Stimulated activated memory B cell treated with anti-CD40 and anti-IgM and Interleukin-4, amounts not matched to agents 10 μg/mL and 1 μg/mL and 100 μg/mL, for 72 hours (primary cell): ENCODE measurements around the gene LMTK2.

Source experiments
- ATAC-seq: fragments of 150-1000 bp; cut with Tn5 transposase; 2 replicates; pipeline ENCODE4 v1.10.0; 2021
- H3K27ac Mint-ChIP-seq: one replicate; pipeline ENCODE4 v1.8.0; 2022; ENCODE audit warnings: mild to moderate bottlenecking, mixed read lengths
- H3K27me3 Mint-ChIP-seq: one replicate; pipeline ENCODE4 v1.8.0; 2022; ENCODE audit warnings: mixed read lengths
- H3K36me3 Mint-ChIP-seq: one replicate; pipeline ENCODE4 v1.8.0; 2022; ENCODE audit warnings: mixed read lengths
- H3K4me1 Mint-ChIP-seq: one replicate; pipeline ENCODE4 v1.8.0; 2022; ENCODE audit warnings: mixed read lengths
- H3K4me3 Mint-ChIP-seq: one replicate; pipeline ENCODE4 v1.8.0; 2022; ENCODE audit warnings: mild to moderate bottlenecking, moderate library complexity, mixed read lengths
- H3K9me3 Mint-ChIP-seq: one replicate; pipeline ENCODE4 v1.8.0; 2022; ENCODE audit warnings: mixed read lengths

The LMTK2 gene

DNA sequence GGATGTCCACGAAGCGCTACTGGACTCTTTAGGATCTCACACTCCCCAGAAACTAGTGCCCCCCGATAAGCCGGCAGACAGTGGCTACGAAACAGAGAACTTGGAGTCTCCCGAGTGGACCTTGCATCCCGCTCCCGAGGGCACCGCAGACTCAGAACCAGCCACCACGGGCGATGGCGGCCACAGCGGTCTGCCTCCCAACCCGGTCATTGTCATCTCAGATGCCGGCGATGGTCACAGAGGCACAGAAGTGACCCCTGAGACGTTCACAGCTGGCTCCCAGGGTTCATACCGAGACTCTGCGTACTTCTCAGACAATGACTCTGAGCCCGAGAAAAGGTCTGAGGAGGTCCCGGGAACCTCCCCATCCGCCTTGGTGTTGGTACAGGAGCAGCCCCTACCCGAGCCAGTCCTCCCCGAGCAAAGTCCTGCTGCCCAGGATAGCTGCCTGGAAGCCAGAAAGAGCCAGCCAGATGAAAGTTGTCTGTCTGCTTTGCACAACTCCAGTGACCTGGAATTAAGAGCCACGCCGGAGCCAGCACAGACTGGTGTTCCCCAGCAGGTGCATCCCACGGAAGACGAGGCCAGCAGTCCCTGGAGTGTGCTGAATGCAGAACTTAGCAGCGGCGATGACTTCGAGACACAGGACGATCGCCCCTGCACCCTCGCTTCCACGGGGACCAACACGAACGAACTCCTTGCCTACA, 87.0 kb downstream of the LMTK2 start:
- Mint-ChIP-seq H3K36me3 (peaks cover 82% of the 10 kb centered on the region), H3K27me3 (peaks cover 18% of the 10 kb centered on the region), H3K9me3 (peaks cover 7% of the 10 kb centered on the region), H3K27ac (no peak overlapping the region), H3K4me1 (no peaks in the 10 kb centered on the region), H3K4me3 (no peak overlapping the region)
- ATAC-seq = no peak

DNA sequence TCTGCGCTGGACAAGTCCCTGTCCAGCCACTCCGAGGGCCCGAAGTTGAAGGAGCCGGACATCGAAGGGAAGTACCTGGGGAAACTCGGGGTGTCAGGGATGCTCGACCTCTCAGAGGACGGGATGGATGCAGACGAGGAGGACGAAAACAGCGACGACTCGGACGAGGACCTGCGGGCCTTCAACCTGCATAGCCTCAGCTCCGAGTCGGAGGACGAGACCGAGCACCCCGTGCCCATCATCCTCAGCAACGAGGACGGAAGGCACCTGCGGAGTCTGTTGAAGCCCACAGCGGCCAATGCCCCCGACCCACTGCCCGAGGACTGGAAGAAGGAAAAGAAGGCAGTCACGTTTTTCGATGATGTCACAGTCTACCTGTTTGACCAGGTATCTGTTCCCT, 87.5 kb downstream of the LMTK2 start:
- peaks cover 4% of the 10 kb centered on the region for H3K9me3 Mint-ChIP-seq
- H3K27me3 Mint-ChIP-seq = peaks cover 19% of the 10 kb centered on the region
- H3K4me1 Mint-ChIP-seq = peaks cover 3% of the 10 kb centered on the region
- H3K36me3 Mint-ChIP-seq = peaks cover 80% of the 10 kb centered on the region
- H3K4me3 Mint-ChIP-seq = no peak overlapping the region
- H3K27ac Mint-ChIP-seq = no peak overlapping the region
- ATAC-seq = no peak

GRCh38 chr7:98194672-98195457, 88.2 kb downstream of the LMTK2 start:
- Mint-ChIP-seq H3K27ac (no peak overlapping the region), H3K9me3 (no peaks in the 10 kb centered on the region), H3K4me3 (no peak overlapping the region), H3K27me3 (peaks cover 21% of the 10 kb centered on the region), H3K4me1 (peaks cover 9% of the 10 kb centered on the region), H3K36me3 (peaks cover 77% of the 10 kb centered on the region)
- ATAC-seq = no peak

DNA sequence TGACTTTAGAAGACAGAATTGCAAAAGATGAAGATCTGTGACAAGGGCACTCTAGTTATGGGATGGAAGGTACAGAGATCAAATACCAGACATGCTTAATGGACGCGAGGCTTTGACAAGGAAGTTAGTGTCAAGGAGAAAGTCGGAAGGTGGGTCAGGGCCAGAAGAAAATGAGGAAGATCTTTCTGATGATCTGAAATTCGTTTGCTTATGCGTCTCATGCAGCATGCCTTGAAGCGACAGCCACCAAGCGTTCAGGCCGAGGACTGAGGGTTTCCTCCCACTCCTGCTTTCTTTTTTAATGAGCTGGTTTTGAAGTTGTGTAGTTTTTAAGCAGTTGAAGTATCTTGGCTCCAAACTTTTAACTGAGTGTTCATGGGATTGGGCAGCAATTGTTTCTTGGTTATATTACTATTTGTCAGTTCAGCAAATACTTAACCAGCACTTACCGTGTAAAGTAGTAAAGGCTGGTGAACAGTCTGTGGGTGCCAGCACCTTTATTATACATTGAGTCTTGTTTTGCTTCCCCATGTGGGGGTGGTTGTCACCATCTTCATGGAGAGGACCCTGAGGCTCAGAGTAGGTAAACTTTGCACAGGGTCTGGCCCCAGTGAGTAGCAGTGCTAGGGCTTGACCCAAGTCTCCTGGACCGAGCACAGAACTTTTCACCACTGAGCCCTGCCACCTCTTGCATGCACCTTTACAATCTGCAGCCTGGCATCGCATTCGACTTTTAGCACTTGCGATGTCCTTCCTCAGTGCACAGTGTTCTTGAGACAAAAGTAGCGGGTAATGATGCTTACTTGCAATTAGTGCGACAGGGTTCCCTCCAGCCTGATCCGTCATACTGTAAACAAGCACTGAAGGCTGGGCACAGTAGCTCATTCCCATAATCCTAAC, 90.3 kb downstream of the LMTK2 start:
- Mint-ChIP-seq H3K36me3 (peaks cover 62% of the 10 kb centered on the region), H3K4me3 (no peak overlapping the region)

GRCh38 chr7:98199131-98199530, 92.5 kb downstream of the LMTK2 start:
- Mint-ChIP-seq H3K36me3 (peaks cover 43% of the 10 kb centered on the region), H3K4me1 (peaks cover 51% of the 10 kb centered on the region), H3K27me3 (peaks cover 27% of the 10 kb centered on the region), H3K9me3 (no peaks in the 10 kb centered on the region), H3K4me3 (no peak overlapping the region), H3K27ac (no peak overlapping the region)
- ATAC-seq = no peak

More for the DNA sequence above, 90.3 kb downstream of the LMTK2 start:
- no peak for ATAC-seq
- H3K4me1 Mint-ChIP-seq = peaks cover 30% of the 10 kb centered on the region
- H3K27ac Mint-ChIP-seq = no peak overlapping the region
- no peaks in the 10 kb centered on the region for H3K9me3 Mint-ChIP-seq
- H3K27me3 Mint-ChIP-seq = peaks cover 27% of the 10 kb centered on the region

DNA sequence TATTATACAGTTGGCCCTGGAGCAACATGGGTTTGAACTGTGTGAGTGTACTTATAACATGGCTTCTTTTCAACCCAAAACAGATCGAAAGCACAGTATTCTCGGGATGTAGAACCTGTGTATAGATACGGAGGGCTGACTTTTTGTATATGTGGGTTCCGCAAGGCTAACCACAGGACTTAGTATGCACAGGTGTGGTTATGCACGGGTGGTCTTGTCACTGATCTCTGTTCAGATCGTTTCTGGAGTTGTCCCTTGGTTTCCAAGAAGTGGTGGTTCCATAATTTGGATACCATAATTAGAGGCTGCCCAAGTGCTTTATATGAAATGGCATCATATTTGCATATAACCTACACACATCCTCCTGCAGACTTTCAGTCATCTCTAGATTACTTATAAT, 93.7 kb downstream of the LMTK2 start:
- ATAC-seq = peak; percentile 32
- H3K27me3 Mint-ChIP-seq = peaks cover 38% of the 10 kb centered on the region
- peaks cover 52% of the 10 kb centered on the region for H3K4me1 Mint-ChIP-seq
- no peaks in the 10 kb centered on the region for H3K9me3 Mint-ChIP-seq
- no peak overlapping the region for H3K27ac Mint-ChIP-seq
- H3K4me3 Mint-ChIP-seq = no peak overlapping the region
- peaks cover 44% of the 10 kb centered on the region for H3K36me3 Mint-ChIP-seq

DNA sequence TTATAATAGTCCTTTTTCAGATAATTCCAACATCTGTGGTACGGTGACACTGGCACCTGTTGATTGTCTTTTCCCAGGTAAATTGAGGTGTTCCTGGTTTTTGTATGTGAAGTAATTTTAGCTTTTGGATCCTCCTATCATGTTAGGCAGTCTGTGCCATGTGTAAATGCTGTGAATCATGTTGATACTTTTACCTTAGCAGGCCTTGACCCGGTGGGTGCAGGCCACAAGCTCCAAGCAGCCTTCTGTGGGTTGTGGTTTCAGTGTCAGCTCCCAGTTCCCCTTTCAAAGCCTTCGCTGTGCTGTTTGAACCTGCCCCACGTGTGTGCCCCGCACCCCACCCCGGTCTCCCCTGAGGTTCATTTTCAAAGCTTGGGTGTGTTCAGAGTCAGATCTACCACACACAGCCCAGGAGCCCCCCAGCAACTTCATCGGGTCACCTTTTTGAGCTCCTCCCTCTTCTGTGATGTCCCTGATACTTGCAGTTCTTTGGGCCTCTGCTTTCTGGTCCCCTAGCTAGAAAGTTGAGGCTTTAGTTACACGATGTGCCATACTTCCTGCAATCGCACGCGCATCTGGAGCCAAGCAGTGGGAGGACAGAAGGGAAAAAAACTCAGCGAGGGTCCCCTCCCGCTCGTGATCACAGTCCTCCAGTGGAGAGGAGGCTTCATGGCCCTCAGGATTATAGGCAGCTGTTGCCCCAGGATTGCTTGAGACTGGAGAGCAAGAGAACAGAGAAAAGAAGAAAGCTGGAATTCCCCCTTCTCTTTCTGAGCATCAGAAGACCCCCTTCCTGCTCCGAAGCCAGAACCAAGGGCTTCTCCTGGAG, 95.9 kb downstream of the LMTK2 start:
- peak overlapping the region; percentile 62 for H3K4me3 Mint-ChIP-seq
- H3K27me3 Mint-ChIP-seq = peaks cover 51% of the 10 kb centered on the region
- peak overlapping the region; percentile 82 for H3K27ac Mint-ChIP-seq
- peaks cover 50% of the 10 kb centered on the region for H3K36me3 Mint-ChIP-seq
- H3K4me1 Mint-ChIP-seq = peaks cover 52% of the 10 kb centered on the region
- no peaks in the 10 kb centered on the region for H3K9me3 Mint-ChIP-seq
- ATAC-seq = peak; percentile 96

DNA sequence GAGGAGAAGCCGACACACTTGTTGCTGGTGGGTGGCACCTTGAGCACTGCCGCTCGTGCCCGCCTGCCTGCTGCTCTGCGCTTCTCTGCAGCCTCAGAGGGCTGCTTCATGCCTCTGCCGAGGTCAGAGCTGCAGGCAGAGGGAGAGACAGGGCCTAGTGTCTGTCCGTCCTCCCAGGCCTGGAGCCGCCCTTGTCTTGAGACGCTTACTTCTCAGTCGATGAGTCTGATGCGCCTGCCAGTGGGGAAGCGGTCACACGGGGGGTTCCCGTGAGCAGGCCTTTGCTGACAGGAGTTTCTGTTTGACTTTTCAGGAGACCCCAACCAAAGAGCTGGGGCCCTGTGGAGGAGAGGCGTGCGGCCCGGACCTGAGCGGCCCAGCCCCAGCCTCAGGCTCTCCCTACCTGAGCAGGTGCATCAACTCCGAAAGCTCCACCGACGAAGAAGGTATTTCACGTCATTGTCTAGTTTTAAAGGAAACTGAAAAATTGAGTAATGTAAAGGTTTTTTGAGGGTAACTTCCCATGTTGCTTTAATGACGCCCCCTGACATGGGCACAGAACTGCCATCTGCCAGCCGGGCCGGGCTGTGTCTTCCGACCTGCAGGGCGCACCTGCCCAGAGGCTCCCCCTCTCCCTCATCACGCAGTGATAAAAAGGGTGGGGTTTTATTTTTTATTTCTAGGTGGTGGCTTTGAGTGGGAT, 96.8 kb downstream of the LMTK2 start:
- no peaks in the 10 kb centered on the region for H3K9me3 Mint-ChIP-seq
- H3K27ac Mint-ChIP-seq = peak overlapping the region; percentile 82
- peaks cover 43% of the 10 kb centered on the region for H3K27me3 Mint-ChIP-seq
- H3K4me3 Mint-ChIP-seq = peak overlapping the region; percentile 62
- peaks cover 52% of the 10 kb centered on the region for H3K4me1 Mint-ChIP-seq
- peaks cover 45% of the 10 kb centered on the region for H3K36me3 Mint-ChIP-seq
- peak; percentile 82 for ATAC-seq

- no peaks in the 10 kb centered on the region for H3K9me3 Mint-ChIP-seq
- peaks cover 39% of the 10 kb centered on the region for H3K27me3 Mint-ChIP-seq
- no peak for ATAC-seq
- H3K4me3 Mint-ChIP-seq = peak overlapping the region; percentile 62
- H3K4me1 Mint-ChIP-seq = peaks cover 50% of the 10 kb centered on the region
- H3K27ac Mint-ChIP-seq = peak overlapping the region; percentile 82
- peaks cover 42% of the 10 kb centered on the region for H3K36me3 Mint-ChIP-seq
These were observed 97.4 kb downstream of the LMTK2 start for GRCh38 chr7:98203964-98204605.

DNA sequence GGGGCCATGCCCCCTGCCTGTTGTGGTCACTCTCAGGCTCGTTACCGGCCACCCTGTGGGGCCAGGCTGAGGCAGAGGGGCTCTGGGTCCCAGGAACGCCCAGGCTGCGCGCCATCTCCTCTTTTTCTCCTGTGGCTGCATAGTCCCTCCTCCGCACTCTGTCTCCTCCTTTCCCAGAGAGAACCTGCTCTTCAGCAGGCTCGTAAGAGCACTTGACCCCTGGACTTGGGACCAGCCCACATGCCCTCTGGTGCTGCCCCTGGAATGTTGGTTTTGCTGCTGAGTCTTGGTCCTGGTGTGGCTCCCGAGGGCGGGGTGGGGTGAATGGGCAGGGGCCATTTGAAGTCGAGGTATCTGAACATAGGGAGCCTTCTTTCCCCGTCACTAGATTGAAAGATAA, 98.0 kb downstream of the LMTK2 start:
- Mint-ChIP-seq H3K4me1 (peaks cover 46% of the 10 kb centered on the region), H3K4me3 (no peak overlapping the region), H3K9me3 (no peaks in the 10 kb centered on the region), H3K27me3 (peaks cover 35% of the 10 kb centered on the region), H3K27ac (no peak overlapping the region), H3K36me3 (peaks cover 38% of the 10 kb centered on the region)
- ATAC-seq = no peak

DNA sequence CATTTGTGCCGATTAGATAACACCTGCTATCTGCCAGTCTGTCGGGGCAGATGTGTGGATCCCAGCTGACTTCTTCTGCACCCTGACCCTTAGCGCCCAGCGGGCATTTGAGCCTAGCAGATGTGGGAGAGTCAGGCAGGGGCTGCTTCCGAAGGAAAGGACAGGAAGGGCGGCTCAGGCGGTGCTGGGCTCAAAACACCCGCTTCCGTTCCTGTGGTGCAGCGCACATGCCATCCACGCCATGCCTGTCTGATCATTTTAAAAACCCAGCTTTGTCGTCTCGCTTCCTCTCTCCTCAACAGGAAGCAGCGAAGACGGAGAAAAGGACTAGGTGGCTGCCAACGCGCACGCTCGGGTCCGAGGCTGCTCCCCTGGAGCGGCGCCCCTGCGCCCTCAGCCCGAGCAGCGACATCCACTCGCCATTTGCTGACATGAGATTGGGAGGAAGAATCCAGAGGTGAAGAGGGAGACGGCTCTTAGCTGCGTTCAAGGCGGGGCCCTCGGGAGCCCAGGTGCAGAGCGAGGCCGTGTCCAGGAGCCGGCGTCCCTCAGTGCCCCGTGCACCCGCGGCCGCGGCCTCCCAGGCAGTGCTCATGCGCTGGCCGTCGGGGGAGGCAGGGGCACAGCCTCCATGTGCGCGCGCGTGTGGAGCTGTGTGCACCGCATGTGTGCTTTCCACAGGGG, 98.6 kb downstream of the LMTK2 start:
- Mint-ChIP-seq H3K36me3 (peaks cover 33% of the 10 kb centered on the region), H3K4me1 (peaks cover 46% of the 10 kb centered on the region), H3K27ac (no peak overlapping the region), H3K9me3 (no peaks in the 10 kb centered on the region), H3K4me3 (no peak overlapping the region), H3K27me3 (peaks cover 35% of the 10 kb centered on the region)
- no peak for ATAC-seq

- Mint-ChIP-seq H3K4me3 (no peak overlapping the region), H3K36me3 (peaks cover 33% of the 10 kb centered on the region)
- no peak for ATAC-seq
These were observed 100.0 kb downstream of the LMTK2 start for GRCh38 chr7:98206451-98207330.

More at GRCh38 chr7:98206451-98207330, 100.0 kb downstream of the LMTK2 start:
- Mint-ChIP-seq H3K4me1 (peaks cover 38% of the 10 kb centered on the region), H3K27ac (no peak overlapping the region), H3K27me3 (peaks cover 41% of the 10 kb centered on the region), H3K9me3 (no peaks in the 10 kb centered on the region)
